Caco-2 (cell line): ENCODE data around the gene TMEM234. TPM values are rescaled to one million over a fixed set of nuclear protein-coding genes. Genes with fewer than 3 reads are reported as not detected.

Source experiments
- BruUV-seq: library from RNA; stranded (reverse); fragments of 400-500 nt; replicated peaks from 2 replicates; lab custom pipeline; 2021; lab: Mats Ljungman, UMichigan
- CTCF ChIA-PET: fragments of 300-600 bp; sonication (Branson Sonifier 250); formaldehyde crosslinking; loops from one replicate; lab custom pipeline; 2022; ENCODE audit warnings: antibody characterized with exemption; lab: Charles Lee
- POLR2A ChIA-PET: fragments of 300-600 bp; sonication (Branson Sonifier 250); formaldehyde crosslinking; loops from one replicate; lab custom pipeline; 2022; ENCODE audit warnings: antibody characterized with exemption; lab: Charles Lee
- DNase-seq, 2 experiments: peaks; one replicate each; pipeline versions ENCODE4 v3.0.0 to v3.0.0-alpha.2; 2020 to 2022
- H3K27me3 ChIP-seq: replicated peaks from 2 replicates; pipeline ENCODE4 v1.6.0; 2011; ENCODE audit warnings: low read length; ENCODE audit not compliant: control insufficient read depth, insufficient read depth
- H3K36me3 ChIP-seq: 2 replicates; pipeline ENCODE4 v1.5.1; 2011; ENCODE audit warnings: low read length; ENCODE audit not compliant: control insufficient read depth, insufficient read depth
- H3K4me1 ChIP-seq: fragments of 250-450 bp; sonication (Bioruptor Pico); 2 replicates; pipeline ENCODE4 v1.5.1; 2020; ENCODE audit warnings: mild to moderate bottlenecking
- H3K4me3 ChIP-seq: 2 replicates; pipeline ENCODE4 v1.5.1; 2011; ENCODE audit warnings: low read depth, mild to moderate bottlenecking, control low read depth, low read length
- H3K9me3 ChIP-seq: fragments of 250-450 bp; sonication (Bioruptor Pico); 2 replicates; pipeline ENCODE4 v1.5.1; 2020; ENCODE audit warnings: mild to moderate bottlenecking, moderate library complexity
- H3K27ac Mint-ChIP-seq: one replicate; pipeline ENCODE4 v1.8.0; 2022; ENCODE audit warnings: mixed read lengths; ENCODE audit not compliant: unreplicated experiment
- H3K27me3 Mint-ChIP-seq: one replicate; pipeline ENCODE4 v1.8.0; 2022; ENCODE audit warnings: mixed read lengths; ENCODE audit not compliant: insufficient read depth, unreplicated experiment
- H3K36me3 Mint-ChIP-seq: one replicate; pipeline ENCODE4 v1.8.0; 2022; ENCODE audit warnings: mild to moderate bottlenecking, mixed read lengths; ENCODE audit not compliant: insufficient read depth, unreplicated experiment
- H3K4me1 Mint-ChIP-seq: one replicate; pipeline ENCODE4 v1.8.0; 2022; ENCODE audit warnings: low read depth, mixed read lengths; ENCODE audit not compliant: unreplicated experiment
- H3K4me3 Mint-ChIP-seq: one replicate; pipeline ENCODE4 v1.8.0; 2022; ENCODE audit warnings: mild to moderate bottlenecking, moderate library complexity, mixed read lengths; ENCODE audit not compliant: unreplicated experiment
- H3K9me3 Mint-ChIP-seq: one replicate; pipeline ENCODE4 v1.8.0; 2022; ENCODE audit warnings: mixed read lengths; ENCODE audit not compliant: unreplicated experiment
- CTCF ChIP-seq, 2 experiments: fragments of 200-600 bp in 1 of 2; IDR thresholded peaks; 1 replicate in 1 of 2; 2 replicates in 1 of 2; pipeline versions ENCODE4 v1.5.1 to v1.8.0; 2011 to 2022; ENCODE audit warnings: antibody characterized with exemption in 1 of 2, control low read depth in 1 of 2, inconsistent platforms in 1 of 2, low read depth in 1 of 2, low read length in 1 of 2, mild to moderate bottlenecking in 1 of 2, moderate library complexity in 1 of 2; ENCODE audit not compliant: insufficient read depth in 1 of 2, severe bottlenecking in 1 of 2, unreplicated experiment in 1 of 2
- intact Hi-C: fragments of 100-400 bp; cut with micrococcal nuclease; formaldehyde crosslinking; loops from one replicate; pipeline ENCODE4 v1.10.0; 2022; ENCODE audit not compliant: unreplicated experiment
- total RNA-seq: library from RNA; stranded (reverse); gene quantifications from 2 replicates; pipeline ENCODE4 v1.2.3, GENCODE V29; 2022

TMEM234 gene
- total RNA-seq, 1 experiment from 2014 or later = 11.5 TPM

- TF ChIP-seq CTCF (IDR thresholded peaks at IDR 0.05; ENCODE audit: insufficient read depth in 1 of 2, low read depth in 1 of 2, low read length in 1 of 2, severe bottlenecking in 1 of 2, unreplicated experiment in 1 of 2) = no peak
- H3K27ac Mint-ChIP-seq = no peak overlapping the region
- DNase-seq = no peak
- no peaks in the 10 kb centered on the region for H3K9me3 Mint-ChIP-seq
- POLR2A ChIA-PET = no interaction called here
- H3K36me3 Mint-ChIP-seq = peaks cover 46% of the 10 kb centered on the region
- no peaks in the 10 kb centered on the region for H3K4me1 Mint-ChIP-seq
- H3K27me3 ChIP-seq = no peaks in the 10 kb centered on the region
- no TSS peak for BruUV-seq
- no peaks in the 10 kb centered on the region for H3K9me3 ChIP-seq
- peaks cover 1% of the 10 kb centered on the region; the same call in 1 of the 2 replicates for H3K36me3 ChIP-seq
- H3K27me3 Mint-ChIP-seq = no peaks in the 10 kb centered on the region
- no peaks in the 10 kb centered on the region for H3K4me1 ChIP-seq
- no peak overlapping the region for H3K4me3 Mint-ChIP-seq
- intact Hi-C loops = no loop called here
- H3K4me3 ChIP-seq = no peak overlapping the region
- CTCF ChIA-PET = interaction anchor here (0.7 kb wide), 1 partner anchor 107 kb away, joined by 3 read pairs; the partner anchor contains the start of gene MARCKSL1
These were observed 6.6 kb upstream of the TMEM234 start for GRCh38 chr1:32228771-32229170.

- TF ChIP-seq CTCF (IDR thresholded peaks at IDR 0.05; ENCODE audit: insufficient read depth in 1 of 2, low read depth in 1 of 2, low read length in 1 of 2, severe bottlenecking in 1 of 2, unreplicated experiment in 1 of 2) = no peak
- Histone ChIP-seq H3K27me3 (no peaks in the 10 kb centered on the region), H3K9me3 (no peaks in the 10 kb centered on the region), H3K4me3 (no peak overlapping the region), H3K36me3 (peaks cover 1% of the 10 kb centered on the region; the same call in 1 of the 2 replicates), H3K4me1 (no peaks in the 10 kb centered on the region)
- H3K9me3 Mint-ChIP-seq = no peaks in the 10 kb centered on the region
- intact Hi-C loops = no loop called here
- H3K27ac Mint-ChIP-seq = no peak overlapping the region
- no peaks in the 10 kb centered on the region for H3K4me1 Mint-ChIP-seq
- ChIA-PET CTCF (no interaction called here), POLR2A (no interaction called here)
- H3K4me3 Mint-ChIP-seq = no peak overlapping the region
- DNase-seq = no peak
- H3K27me3 Mint-ChIP-seq = no peaks in the 10 kb centered on the region
- peaks cover 38% of the 10 kb centered on the region for H3K36me3 Mint-ChIP-seq
- no TSS peak for BruUV-seq
These were observed 2.1 kb upstream of the TMEM234 start for GRCh38 chr1:32224285-32224684.

- ChIA-PET POLR2A (interaction anchor here (0.6 kb wide), 1 partner anchor 112 kb away, joined by 3 read pairs; no protein-coding TSS in a partner anchor), CTCF (no interaction called here)
- H3K4me3 Mint-ChIP-seq = no peak overlapping the region
- DNase-seq = no peak
- H3K4me3 ChIP-seq = no peak overlapping the region
- no peaks in the 10 kb centered on the region for H3K4me1 Mint-ChIP-seq
- intact Hi-C loops = loop anchor here (2.0 kb wide), 2 partner anchors 69 to 139 kb away; partner anchors contain the start of genes FAM229A, HDAC1 and TSSK3
- BruUV-seq = no TSS peak
- TF ChIP-seq CTCF (IDR thresholded peaks at IDR 0.05; ENCODE audit: insufficient read depth in 1 of 2, low read depth in 1 of 2, low read length in 1 of 2, severe bottlenecking in 1 of 2, unreplicated experiment in 1 of 2) = no peak
- H3K4me1 ChIP-seq = no peaks in the 10 kb centered on the region
- H3K36me3 ChIP-seq = peaks cover 1% of the 10 kb centered on the region; the same call in 1 of the 2 replicates
- no peaks in the 10 kb centered on the region for H3K9me3 Mint-ChIP-seq
- H3K27me3 Mint-ChIP-seq = no peaks in the 10 kb centered on the region
- H3K27me3 ChIP-seq = no peaks in the 10 kb centered on the region
- no peak overlapping the region for H3K27ac Mint-ChIP-seq
- H3K9me3 ChIP-seq = no peaks in the 10 kb centered on the region
- H3K36me3 Mint-ChIP-seq = peaks cover 33% of the 10 kb centered on the region
These were observed 1.5 kb upstream of the TMEM234 start for GRCh38 chr1:32223683-32224082.
